ENCODE results near the gene GHRL.

GRCh38 chr3:10299679-10300078, 6.9 kb upstream of the GHRL start:
- no peak for TF ChIP-seq POLR2AphosphoS5 (IDR thresholded peaks at IDR 0.05; ENCODE audit: insufficient read depth, low read depth, low read length)
- no peak for TF ChIP-seq CTCF (IDR thresholded peaks at IDR 0.05; ENCODE audit: extremely low read depth in 1 of 2, insufficient read depth in 1 of 2, low read depth in 1 of 2, low read length in 2 of 2)
- peak; percentile 6 for TF ChIP-seq POLR2A (IDR thresholded peaks at IDR 0.05; ENCODE audit: low read depth, low read length)
- TF ChIP-seq EZH2 (IDR thresholded peaks at IDR 0.05; ENCODE audit: borderline replicate concordance, low read depth, low read length, severe bottlenecking) = no peak
- no peak for TF ChIP-seq JUN (IDR thresholded peaks at IDR 0.05; ENCODE audit: borderline replicate concordance, insufficient read depth, insufficient read length, low read depth)
- TF ChIP-seq MAX (IDR thresholded peaks at IDR 0.05; ENCODE audit: insufficient read depth, insufficient read length) = no peak
- TF ChIP-seq GATA2 (IDR thresholded peaks at IDR 0.05; ENCODE audit: insufficient read depth, insufficient read length, low read depth, low read length) = no peak
- no peak for TF ChIP-seq MYC (IDR thresholded peaks at IDR 0.05; ENCODE audit: low read depth, low read length)
- TF ChIP-seq FOS (IDR thresholded peaks at IDR 0.05; ENCODE audit: borderline replicate concordance, insufficient read depth, low read length) = no peak

Data from endothelial cell of umbilical vein (primary cell).